Measurements from ENCODE around the gene ANKFY1. TPM values are rescaled to one million over a fixed set of nuclear protein-coding genes. Genes with fewer than 3 reads are reported as not detected.

Gene ANKFY1
- total RNA-seq, 1 experiment from 2014 or later = 38.6 TPM

- peaks cover 3% of the 10 kb centered on the region; the same call in 1 of the 2 replicates for H3K4me1 ChIP-seq (ENCODE audit: control insufficient read depth, insufficient read depth, low read length)
- no peaks in the 10 kb centered on the region for H3K9me3 ChIP-seq (ENCODE audit: control insufficient read depth, insufficient read depth, low read depth, low read length)
- no peak for TF ChIP-seq REST (IDR thresholded peaks at IDR 0.05; ENCODE audit: insufficient read depth in 1 of 2, low read depth in 2 of 2, low read length in 1 of 2)
- no peak for TF ChIP-seq POLR2AphosphoS5 (IDR thresholded peaks at IDR 0.05; ENCODE audit: low read depth, low read length)
- TF ChIP-seq TCF7L2 (IDR thresholded peaks at IDR 0.05; ENCODE audit: low read depth, low read length) = no peak
- no peak for TF ChIP-seq SIN3A (IDR thresholded peaks at IDR 0.05; ENCODE audit: borderline replicate concordance, insufficient read depth, low read depth, low read length)
- TF ChIP-seq CTCF (IDR thresholded peaks at IDR 0.05) = no peak
- ATAC-seq = no peak
- no peak overlapping the region for H3K4me3 ChIP-seq (ENCODE audit: low read depth in 2 of 2, low read length in 2 of 2)
- no peak overlapping the region for H3K27ac ChIP-seq (ENCODE audit: low read length)
- in situ Hi-C loops (cut with HindIII; ENCODE audit: low pct_unique_long_range_greater_than_20kb, low sequenced_read_pairs) = no loop called here
- no peak for DNase-seq (ENCODE audit: low read depth, low spot score)
- ChIA-PET POLR2A (no interaction called here), CTCF (interaction anchor here (0.6 kb wide), 1 partner anchor 14 kb away, joined by 3 read pairs; no protein-coding TSS in a partner anchor)
- H3K36me3 ChIP-seq (ENCODE audit: control insufficient read depth, insufficient read depth, low read length) = peaks cover 2% of the 10 kb centered on the region; the same call in 1 of the 2 replicates
- no peaks in the 10 kb centered on the region for H3K27me3 ChIP-seq (ENCODE audit: control insufficient read depth, insufficient read depth, low read length)
- BruUV-seq (replicated peaks) = no TSS peak
- intact Hi-C loops (cut with micrococcal nuclease; ENCODE audit: unreplicated experiment) = no loop called here
Measured at GRCh38 chr17:4235372-4236279, 28.2 kb downstream of the ANKFY1 start.

GRCh38 chr17:4234401-4234800 lies 29.4 kb downstream of the ANKFY1 start:
- no peak for DNase-seq (ENCODE audit: low read depth, low spot score)
- in situ Hi-C loops (cut with HindIII; ENCODE audit: low pct_unique_long_range_greater_than_20kb, low sequenced_read_pairs) = no loop called here
- CTCF ChIA-PET = interaction anchor here (0.6 kb wide), 1 partner anchor 22 kb away, joined by 11 read pairs; no protein-coding TSS in a partner anchor
- intact Hi-C loops (cut with micrococcal nuclease; ENCODE audit: unreplicated experiment) = no loop called here
- Histone ChIP-seq H3K27me3 (ENCODE audit: control insufficient read depth, insufficient read depth, low read length) (no peaks in the 10 kb centered on the region), H3K9me3 (ENCODE audit: control insufficient read depth, insufficient read depth, low read depth, low read length) (no peaks in the 10 kb centered on the region), H3K36me3 (ENCODE audit: control insufficient read depth, insufficient read depth, low read length) (peaks cover 2% of the 10 kb centered on the region; the same call in 1 of the 2 replicates), H3K4me3 (ENCODE audit: low read depth in 2 of 2, low read length in 2 of 2) (no peak overlapping the region), H3K4me1 (ENCODE audit: control insufficient read depth, insufficient read depth, low read length) (peaks cover 11% of the 10 kb centered on the region; the same call in 1 of the 2 replicates), H3K27ac (ENCODE audit: low read length) (no peak overlapping the region)
- POLR2A ChIA-PET = no interaction called here
- no peak for ATAC-seq
- BruUV-seq (replicated peaks) = no TSS peak
- TF ChIP-seq TCF7L2 (IDR thresholded peaks at IDR 0.05; ENCODE audit: low read depth, low read length) = no peak
- TF ChIP-seq POLR2AphosphoS5 (IDR thresholded peaks at IDR 0.05; ENCODE audit: low read depth, low read length) = no peak
- TF ChIP-seq SIN3A (IDR thresholded peaks at IDR 0.05; ENCODE audit: borderline replicate concordance, insufficient read depth, low read depth, low read length) = no peak
- TF ChIP-seq REST (IDR thresholded peaks at IDR 0.05; ENCODE audit: insufficient read depth in 1 of 2, low read depth in 2 of 2, low read length in 1 of 2) = no peak
- TF ChIP-seq CTCF (IDR thresholded peaks at IDR 0.05) = no peak

Data from Panc1 (cell line).